Measurements from ENCODE around the gene ETHE1.
A peak's percentile ranks its signal among the peaks of the same experiment; 100 is the strongest.

The ETHE1 gene

DNA sequence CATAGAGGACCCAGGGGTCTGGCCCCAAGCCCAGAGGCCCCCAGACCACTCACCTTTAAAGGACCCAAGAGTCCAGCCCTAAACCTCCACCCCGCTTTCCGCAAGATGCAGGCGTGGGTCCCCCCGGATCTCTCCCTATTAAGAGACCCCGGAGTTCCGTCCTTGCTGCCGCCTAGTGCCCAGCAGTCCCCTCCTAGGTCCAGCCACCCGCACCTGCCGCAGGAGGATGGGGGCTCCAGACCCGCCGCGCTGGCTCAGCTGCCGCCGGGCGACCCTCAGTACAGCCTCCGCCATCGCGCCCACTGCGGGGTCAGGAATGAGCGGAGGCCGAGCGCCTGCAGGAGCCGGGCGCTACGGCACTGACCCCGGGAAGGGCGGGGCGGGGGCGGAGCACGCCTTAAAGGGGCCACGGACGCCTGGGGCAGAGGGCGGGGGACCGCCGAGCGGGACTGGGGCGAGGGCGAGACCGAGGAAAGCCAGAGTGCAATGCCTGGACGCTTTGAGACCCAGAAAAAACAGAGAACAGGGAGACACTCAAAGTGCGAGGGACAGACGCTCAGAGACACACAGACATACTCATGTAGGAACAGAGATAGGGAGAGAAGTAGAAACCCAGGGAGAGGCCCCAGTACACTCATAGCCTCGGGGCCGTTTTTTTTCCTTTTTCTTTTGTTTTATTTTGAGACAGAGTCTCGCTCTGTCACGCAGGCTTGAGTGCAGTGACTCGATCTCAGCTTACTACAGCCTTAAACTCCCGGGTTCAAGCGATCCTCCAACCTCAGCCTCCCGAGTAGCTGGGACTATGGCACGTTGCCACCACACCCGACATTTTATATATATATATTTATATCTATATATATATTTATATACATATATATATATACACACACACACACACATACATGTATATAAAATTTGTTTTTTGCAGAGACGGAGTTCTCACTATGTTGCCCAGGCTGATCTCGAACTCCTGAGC, at the start of gene ETHE1:
TSS of gene ETHE1 (minus strand) at position 318 of the 976 bp plus-strand sequence. CDS start at position 294, 24 bp downstream.
- DNase-seq (ENCODE audit: low read depth in 2 of 2): peak; percentile 54 to 74

DNA sequence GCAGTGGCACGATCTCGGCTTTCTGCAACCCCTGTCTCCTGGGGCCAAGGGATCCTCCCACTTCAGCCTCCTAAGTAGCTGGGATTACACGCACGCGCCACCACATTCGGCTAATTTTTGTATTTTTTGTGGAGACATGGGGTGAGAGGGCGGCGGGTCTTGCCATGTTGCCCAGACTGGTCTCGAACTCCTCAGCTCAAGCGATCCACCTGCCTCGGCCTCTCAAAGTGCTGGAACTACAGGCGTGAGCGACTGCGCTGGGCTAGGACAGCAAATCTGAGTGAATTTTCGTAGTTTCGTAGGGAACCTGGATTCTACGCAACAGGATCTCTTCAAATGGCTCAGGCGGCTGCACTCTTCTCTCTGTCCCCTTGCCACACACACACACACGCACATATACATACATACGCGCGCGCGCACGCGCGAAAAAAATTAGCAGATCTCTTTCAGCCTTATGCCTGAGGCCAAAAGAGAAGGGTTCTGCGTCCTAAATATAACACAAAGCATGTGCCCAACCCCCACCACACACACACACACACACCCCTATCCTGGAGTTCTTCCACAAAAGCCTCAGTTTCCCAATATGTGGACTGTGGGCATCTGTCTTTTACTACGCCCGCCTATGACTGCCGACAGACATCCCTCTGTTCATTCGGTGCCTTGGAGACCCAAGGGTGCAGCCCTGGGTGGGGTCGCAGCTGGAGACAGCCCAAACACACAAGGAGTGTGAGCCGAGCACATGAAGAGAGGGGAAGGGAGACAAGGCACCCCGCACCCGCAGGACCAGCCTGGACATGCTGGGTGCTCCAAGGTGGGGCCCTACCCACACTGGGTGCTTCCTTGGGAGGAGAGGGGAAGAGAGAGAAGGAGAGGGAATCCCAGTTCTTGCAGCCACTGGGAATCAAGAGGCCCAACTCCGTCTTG, 49.2 kb upstream of the ETHE1 start:
- no peak for DNase-seq (ENCODE audit: low read depth in 2 of 2)

DNA sequence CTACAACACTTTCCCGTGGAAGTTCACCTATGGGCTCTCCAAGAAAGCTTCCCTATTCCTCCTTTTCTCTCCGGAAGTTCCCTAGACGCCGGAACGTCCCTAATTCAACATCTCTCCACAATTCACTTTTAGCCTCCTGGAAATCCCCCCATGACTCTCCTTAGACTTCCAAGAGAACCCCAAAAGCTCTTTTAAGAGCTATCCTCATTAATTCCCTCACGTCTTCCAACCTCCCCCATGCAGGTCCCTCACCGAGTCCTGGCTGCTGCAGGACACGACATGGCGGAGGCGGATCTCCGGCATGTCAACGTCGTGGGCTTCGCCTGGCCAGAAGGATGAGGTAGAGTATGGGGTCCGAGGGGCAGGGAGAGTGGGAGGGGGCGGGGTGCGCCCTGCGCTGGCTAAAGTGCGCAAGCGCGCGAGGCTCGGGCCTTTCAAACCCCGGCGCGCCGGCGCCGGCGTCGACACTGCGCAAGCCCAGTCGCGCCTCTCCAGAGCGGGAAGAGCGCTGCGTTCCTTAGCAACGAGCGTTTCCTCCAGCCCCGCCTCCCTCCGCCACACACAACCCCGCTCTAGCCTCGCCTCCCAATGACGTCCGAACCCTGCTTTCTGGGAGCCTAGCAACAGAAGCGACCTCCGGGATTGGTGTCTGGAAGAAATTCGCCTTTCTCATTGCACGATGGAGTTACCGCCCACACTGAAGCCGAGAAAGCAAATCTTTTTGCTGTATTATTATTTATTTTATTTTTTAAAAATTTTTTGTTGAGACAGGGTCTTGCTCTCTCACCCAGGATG, 48.4 kb upstream of the ETHE1 start, which contains the start of the genes PINLYP and XRCC1:
TSS of gene PINLYP (plus strand) at position 646 of the 795 bp plus-strand sequence. CDS start 1,391 bp downstream, outside the sequence.
TSS of gene XRCC1 (minus strand) at position 372 of the 795 bp plus-strand sequence. CDS start at position 303, 69 bp downstream.
- peak; percentile 92 to 95 for DNase-seq (ENCODE audit: low read depth in 2 of 2)

DNA sequence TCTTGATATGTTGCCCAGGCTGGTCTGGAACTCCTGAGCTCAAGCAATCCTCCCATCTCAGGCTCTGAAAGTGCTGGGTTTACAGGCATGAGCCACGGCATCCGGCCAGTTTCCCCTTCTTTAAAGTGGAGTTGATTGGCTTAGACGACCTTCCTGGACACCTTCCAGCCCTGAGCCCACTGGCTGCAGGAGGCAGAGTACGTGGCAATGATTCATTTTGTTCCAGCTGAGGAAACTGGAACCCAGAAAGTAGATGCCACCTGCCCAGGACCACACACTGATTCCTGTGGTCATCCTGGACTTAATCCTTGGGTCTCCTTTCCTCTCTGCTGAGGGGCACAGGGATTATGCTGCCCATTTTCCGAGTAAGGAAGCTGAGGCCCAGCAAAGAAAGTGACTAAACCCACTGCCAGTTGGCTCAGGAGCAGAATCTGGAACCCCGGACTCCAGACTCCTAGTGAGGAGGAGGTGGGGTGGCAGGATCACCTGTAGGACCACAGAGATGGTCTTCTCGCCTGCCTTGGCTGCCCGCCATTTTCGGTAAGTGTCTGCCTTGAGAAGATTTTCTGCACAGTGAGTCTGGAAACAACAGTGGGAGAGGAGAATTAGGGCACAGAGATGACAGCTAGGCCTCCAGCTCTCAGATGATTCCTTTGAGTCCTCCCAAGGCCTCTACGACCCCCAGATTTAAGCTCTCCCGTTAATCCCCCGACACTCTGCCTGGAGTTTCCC, 47.6 kb upstream of the ETHE1 start:
- no peak for DNase-seq (ENCODE audit: low read depth in 2 of 2)

DNA sequence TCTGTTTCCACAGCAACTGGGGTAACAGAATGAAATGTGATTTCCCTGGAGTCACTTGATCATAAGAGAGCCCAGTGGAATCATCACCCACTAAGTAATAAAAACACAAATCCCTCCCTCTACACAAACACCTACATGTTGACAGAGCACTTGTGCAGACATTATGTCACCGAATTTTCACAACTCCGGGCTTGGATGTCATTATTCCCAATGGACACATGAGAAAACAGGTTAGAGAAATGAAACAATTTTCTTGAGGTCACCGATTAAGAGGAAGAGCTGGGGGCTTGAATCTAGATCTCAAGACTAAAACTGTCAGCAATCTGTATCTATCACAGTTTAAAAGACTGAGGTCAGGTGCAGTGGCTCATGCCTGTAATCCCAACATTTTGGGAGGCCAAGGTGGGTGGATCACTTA, 45.2 kb upstream of the ETHE1 start:
- DNase-seq (ENCODE audit: low read depth in 2 of 2): no peak

DNA sequence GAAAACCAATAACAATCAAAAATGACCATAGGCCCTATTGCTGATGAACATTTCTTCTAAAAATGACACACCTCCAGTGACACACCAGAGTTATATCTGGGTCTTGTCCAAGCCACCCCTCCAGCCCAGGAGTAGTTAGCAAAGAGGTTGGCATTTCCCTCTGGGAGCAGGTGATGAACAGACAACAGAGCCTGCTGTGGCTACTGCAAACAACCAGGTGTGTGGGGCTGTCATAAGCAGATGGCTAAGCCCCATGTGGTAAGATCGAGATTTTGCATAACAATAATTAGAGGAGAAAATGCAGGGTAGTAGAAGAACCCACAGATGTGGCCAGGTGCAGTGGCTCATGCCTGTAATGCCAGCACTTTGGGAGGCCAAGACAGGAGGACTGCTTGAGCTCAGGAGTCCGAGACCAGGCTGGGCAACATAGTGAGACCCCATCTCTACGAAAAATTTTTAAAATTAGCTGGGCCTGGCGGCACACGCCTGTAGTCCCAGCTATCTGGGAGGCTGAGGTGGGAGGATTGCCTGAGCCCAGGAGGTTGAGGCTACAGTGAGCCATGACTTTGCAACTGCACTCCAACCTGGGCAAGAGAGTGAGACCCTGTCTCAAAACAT, 43.3 kb upstream of the ETHE1 start:
- no peak for DNase-seq (ENCODE audit: low read depth in 2 of 2)

DNA sequence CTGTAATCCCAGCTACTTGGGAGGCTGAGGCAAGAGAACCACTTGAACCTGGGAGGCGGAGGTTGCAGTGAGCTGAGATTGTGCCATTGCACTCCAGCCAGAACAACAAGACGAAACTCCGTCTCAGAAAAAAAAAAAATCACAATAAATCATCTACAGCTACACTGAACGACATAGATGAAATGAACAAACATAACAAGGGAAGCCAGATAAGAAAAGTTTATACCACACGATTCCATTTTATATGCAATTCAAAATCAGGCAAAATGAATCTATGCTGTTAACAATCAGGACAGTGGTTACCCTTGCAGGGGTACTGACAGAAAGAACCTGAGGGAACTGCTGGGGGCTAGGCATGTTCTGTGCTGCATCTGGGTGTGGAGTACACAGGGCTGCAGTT, 42.7 kb upstream of the ETHE1 start:
- no peak for DNase-seq (ENCODE audit: low read depth in 2 of 2)

DNA sequence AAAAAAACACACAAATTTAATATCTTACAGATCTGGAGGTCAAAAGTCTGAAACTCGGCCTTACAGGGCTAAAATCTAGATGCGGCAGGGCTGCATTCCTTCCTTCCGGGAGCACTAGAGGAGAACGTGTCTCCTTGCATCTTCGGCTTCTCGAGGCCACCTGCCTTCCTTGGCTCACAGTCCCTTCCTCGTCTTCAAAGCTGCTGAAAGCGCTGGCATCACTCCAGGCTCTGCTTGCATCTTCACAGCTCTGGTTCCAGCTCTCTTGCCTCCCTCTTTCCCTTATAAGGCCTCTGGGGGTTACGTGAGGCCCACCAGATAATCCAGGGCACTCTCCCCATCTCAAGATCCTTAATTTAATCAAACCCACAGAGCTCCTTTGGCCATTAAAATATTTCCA, 37.8 kb upstream of the ETHE1 start:
- DNase-seq (ENCODE audit: low read depth in 2 of 2): no peak

GRCh38 chr19:43563816-43564457, 36.9 kb upstream of the ETHE1 start:
- no peak for DNase-seq (ENCODE audit: low read depth in 2 of 2)

GRCh38 chr19:43562698-43563241, 35.8 kb upstream of the ETHE1 start:
- DNase-seq (ENCODE audit: low read depth in 2 of 2): peak; percentile 36 to 42

- DNase-seq (ENCODE audit: low read depth in 2 of 2): no peak
These were observed 35.3 kb upstream of the ETHE1 start for GRCh38 chr19:43562226-43562697.

DNA sequence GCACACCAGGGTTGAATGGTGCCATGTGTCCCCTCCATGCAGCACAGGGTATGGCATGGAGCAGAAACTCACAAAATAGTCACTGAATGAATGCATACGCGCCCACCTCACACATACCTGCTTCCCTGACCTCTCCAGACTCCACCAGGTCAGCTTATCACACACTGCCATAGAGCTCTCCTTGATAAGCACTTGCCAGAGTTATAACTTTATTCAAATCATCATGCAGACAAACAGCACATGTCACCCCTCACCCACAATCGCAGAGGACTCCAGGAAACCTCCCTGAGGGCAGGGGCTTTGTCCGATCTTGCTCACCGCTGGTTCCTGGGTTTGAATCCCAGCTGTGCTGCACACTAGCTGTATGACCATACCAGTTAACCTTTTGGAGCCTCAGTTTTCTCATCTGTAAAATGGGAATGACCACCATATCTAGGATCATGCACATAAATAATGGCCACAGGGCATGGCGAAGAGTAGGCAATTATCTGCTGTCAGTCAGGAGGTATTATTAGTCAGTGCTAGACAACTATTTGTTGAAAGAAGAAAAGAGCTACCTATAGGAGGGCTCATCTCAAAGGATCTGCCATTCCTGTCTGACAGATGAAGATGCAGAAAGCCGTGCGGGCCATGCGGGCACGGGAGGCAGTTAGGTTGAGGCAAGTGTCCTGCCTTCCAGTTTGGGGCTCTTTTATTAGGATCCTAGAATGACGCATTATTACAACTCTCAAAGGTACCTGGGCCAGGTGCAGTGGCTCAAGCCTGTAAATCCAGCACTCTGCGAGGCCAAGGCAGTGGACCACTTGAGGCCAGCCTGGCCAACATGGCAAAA, 34.4 kb upstream of the ETHE1 start:
- no peak for DNase-seq (ENCODE audit: low read depth in 2 of 2)

- DNase-seq (ENCODE audit: low read depth in 2 of 2): no peak
These were observed 33.7 kb upstream of the ETHE1 start for GRCh38 chr19:43560687-43561086.

DNA sequence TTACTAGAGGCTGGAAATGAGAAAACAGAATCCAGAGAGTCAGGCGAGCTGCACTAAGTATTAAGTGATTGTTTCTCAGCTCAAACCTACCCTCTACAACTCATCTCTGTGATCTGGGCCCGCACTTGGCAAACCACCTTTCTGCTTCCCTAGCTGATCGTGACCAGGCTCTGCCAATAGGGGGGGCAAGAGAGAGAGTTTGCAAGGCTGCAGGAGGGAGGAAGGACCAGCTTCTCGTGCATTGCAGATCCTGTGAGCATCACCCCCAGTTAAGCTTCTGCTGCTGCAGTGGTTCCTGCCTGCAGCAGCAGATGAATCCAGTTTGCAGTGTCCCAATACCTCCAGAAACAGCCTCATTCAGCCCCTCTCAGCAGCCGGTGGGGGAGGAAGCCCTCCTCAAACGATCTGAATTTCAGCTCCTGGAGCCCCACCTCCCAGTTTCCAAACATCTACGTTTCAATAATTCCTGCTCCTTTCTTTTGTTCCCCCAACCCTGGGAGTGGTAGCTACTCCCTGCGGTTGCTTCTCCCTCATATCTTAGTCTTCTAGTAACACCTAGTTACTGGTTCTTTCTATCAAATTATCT, 28.3 kb upstream of the ETHE1 start:
- peak; percentile 71 to 79 for DNase-seq (ENCODE audit: low read depth in 2 of 2)

GRCh38 chr19:43554317-43554895, 27.4 kb upstream of the ETHE1 start:
- DNase-seq (ENCODE audit: low read depth in 2 of 2): no peak

GRCh38 chr19:43553656-43554055, 26.7 kb upstream of the ETHE1 start:
- DNase-seq (ENCODE audit: low read depth in 2 of 2): no peak

DNA sequence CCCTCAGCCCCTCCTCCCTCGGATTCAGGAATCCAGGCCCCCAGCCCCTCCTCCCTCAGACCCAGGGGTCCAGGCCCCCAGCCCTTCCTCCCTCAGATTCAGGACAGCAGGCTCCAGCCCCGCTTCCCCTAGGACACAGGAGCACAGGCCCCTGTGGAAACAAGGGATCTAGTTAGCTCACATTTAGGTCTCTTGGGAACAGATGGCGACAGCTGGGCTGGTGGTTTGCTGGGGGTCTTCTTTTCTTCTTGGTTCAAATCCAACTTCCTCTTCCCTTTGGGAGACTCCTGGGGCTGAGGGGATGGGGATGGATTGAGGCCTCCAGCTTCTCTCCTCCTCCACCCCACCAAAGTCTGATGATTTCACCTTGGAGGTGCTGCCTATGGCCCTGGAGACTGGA, 25.6 kb upstream of the ETHE1 start:
- DNase-seq (ENCODE audit: low read depth in 2 of 2): no peak

GRCh38 chr19:43552198-43552450, 25.1 kb upstream of the ETHE1 start:
- no peak for DNase-seq (ENCODE audit: low read depth in 2 of 2)

All from activated CD4-positive, alpha-beta T cell treated with anti-CD3 and anti-CD28 coated beads for 24 hours (primary cell).